Naive thymus-derived CD8-positive, alpha-beta T cell (primary cell): Measurements from ENCODE around the gene AVEN. TPM values are rescaled to one million over a fixed set of nuclear protein-coding genes. Genes with fewer than 3 reads are reported as not detected.
"Not testable (repeated sequence)": the region's sequence is repeated elsewhere in the genome, so short reads cannot be mapped to it uniquely, and the experiment has no call there.

ENCODE experiments used
- ATAC-seq, 2 donors: fragments of 150-1000 bp; cut with Tn5 transposase in 1 of 2; sonication (Bioruptor Pico), chemical (Tn5 transposase) in 1 of 2; 1 replicate in 1 of 2; 2 replicates in 1 of 2; pipeline ENCODE4 v1.10.0; 2021; ENCODE audit warnings: mild to moderate bottlenecking in 2 of 2, moderate library complexity in 2 of 2
- POLR2A ChIA-PET: fragments of 350-600 bp; sonication (Branson Sonifier 250); formaldehyde crosslinking; loops from one replicate; lab custom pipeline; 2021; ENCODE audit warnings: antibody characterized with exemption; lab: Charles Lee
- DNase-seq, 10 donors: peaks; one replicate each; pipeline versions ENCODE4 v3.0.0 to v3.0.0-alpha.2; 2020 to 2022
- H3K27ac Mint-ChIP-seq, 10 donors: one replicate each; pipeline ENCODE4 v1.8.0; 2020 to 2022; ENCODE audit warnings: mild to moderate bottlenecking in 10 of 10, mixed read lengths in 10 of 10, moderate library complexity in 4 of 10, inconsistent platforms in 1 of 10
- H3K27me3 Mint-ChIP-seq, 5 donors: one replicate each; pipeline ENCODE4 v1.8.0; 2021 to 2022; ENCODE audit warnings: mixed read lengths in 5 of 5
- H3K36me3 Mint-ChIP-seq, 3 donors: one replicate each; pipeline ENCODE4 v1.8.0; 2020 to 2022; ENCODE audit warnings: mixed read lengths in 3 of 3, mild to moderate bottlenecking in 2 of 3, inconsistent platforms in 1 of 3
- H3K4me1 Mint-ChIP-seq, 4 donors: one replicate each; pipeline ENCODE4 v1.8.0; 2021 to 2022; ENCODE audit warnings: mixed read lengths in 4 of 4
- H3K4me3 Mint-ChIP-seq, 10 donors: one replicate each; pipeline ENCODE4 v1.8.0; 2020 to 2022; ENCODE audit warnings: mild to moderate bottlenecking in 10 of 10, mixed read lengths in 10 of 10, moderate library complexity in 6 of 10, inconsistent platforms in 1 of 10
- H3K9me3 Mint-ChIP-seq, 9 donors: one replicate each; pipeline ENCODE4 v1.8.0; 2020 to 2022; ENCODE audit warnings: mixed read lengths in 9 of 9, mild to moderate bottlenecking in 3 of 9, inconsistent platforms in 1 of 9, moderate library complexity in 1 of 9
- polyA plus RNA-seq, 3 donors: library from polyadenylated mRNA; unstranded; fragments of 300-500 nt; fragmentation: Illumina TruSeq; gene quantifications; one replicate each; pipeline ENCODE4 v1.2.3, GENCODE V29; 2021
- total RNA-seq, 8 experiments: library from RNA in 2 of 8; stranded (reverse) in 2 of 8; gene quantifications; one replicate each; pipeline ENCODE4 v1.2.3 and lab custom pipeline; 2021 to 2026

The AVEN gene
- total and polyA plus RNA-seq, 5 experiments from 2014 or later, result 7.6 to 9.7 (median 8.8) TPM

GRCh38 chr15:34031987-34032760 lies 6.8 kb downstream of the AVEN start:
- ATAC-seq (no peak), DNase-seq (no peak)
- H3K27me3 Mint-ChIP-seq, result no peaks in the 10 kb centered on the region
- POLR2A ChIA-PET, result no interaction called here
- H3K27ac Mint-ChIP-seq, result no peak overlapping the region
- H3K36me3 Mint-ChIP-seq, result peaks cover 0 to 12% (median 0%) of the 10 kb centered on the region in 3 donors
- no peak overlapping the region for H3K4me3 Mint-ChIP-seq
- H3K4me1 Mint-ChIP-seq, result peaks cover 0 to 2% (median 0%) of the 10 kb centered on the region in 4 donors
- H3K9me3 Mint-ChIP-seq, result peaks cover 0 to 5% (median 0%) of the 10 kb centered on the region in 9 donors

- H3K4me3 Mint-ChIP-seq, result no peak overlapping the region
- no peaks in the 10 kb centered on the region for H3K4me1 Mint-ChIP-seq
- H3K9me3 Mint-ChIP-seq, result peaks cover 0 to 5% (median 0%) of the 10 kb centered on the region in 9 donors
- no peaks in the 10 kb centered on the region for H3K27me3 Mint-ChIP-seq
- no peak overlapping the region for H3K27ac Mint-ChIP-seq
- peaks cover 0 to 14% (median 0%) of the 10 kb centered on the region in 3 donors for H3K36me3 Mint-ChIP-seq
- POLR2A ChIA-PET, result no interaction called here
- no peak for DNase-seq
- ATAC-seq, result no peak
Observed at GRCh38 chr15:34027606-34028005, 11.4 kb downstream of the AVEN start.

GRCh38 chr15:34025252-34025651 lies 13.8 kb downstream of the AVEN start:
- peaks cover 0 to 16% (median 0%) of the 10 kb centered on the region in 3 donors for H3K36me3 Mint-ChIP-seq
- H3K9me3 Mint-ChIP-seq, result peaks cover 0 to 5% (median 0%) of the 10 kb centered on the region in 9 donors
- peak overlapping the region in 1 of 10 donors; percentile 61 for H3K27ac Mint-ChIP-seq
- ATAC-seq (no peak), DNase-seq (no peak)
- H3K27me3 Mint-ChIP-seq, result peaks cover 0 to 2% (median 0%) of the 10 kb centered on the region in 5 donors
- POLR2A ChIA-PET, result no interaction called here
- no peak overlapping the region for H3K4me3 Mint-ChIP-seq
- peaks cover 0 to 3% (median 0%) of the 10 kb centered on the region in 4 donors for H3K4me1 Mint-ChIP-seq

GRCh38 chr15:34023907-34024306 lies 15.1 kb downstream of the AVEN start:
- peaks cover 0 to 16% (median 0%) of the 10 kb centered on the region in 3 donors for H3K36me3 Mint-ChIP-seq
- H3K4me1 Mint-ChIP-seq, result peaks cover 0 to 5% (median 3%) of the 10 kb centered on the region in 4 donors
- ATAC-seq, result no peak
- H3K27ac Mint-ChIP-seq, result no peak overlapping the region
- no peak overlapping the region for H3K4me3 Mint-ChIP-seq
- DNase-seq, result no peak
- peaks cover 0 to 5% (median 0%) of the 10 kb centered on the region in 9 donors for H3K9me3 Mint-ChIP-seq
- H3K27me3 Mint-ChIP-seq, result peaks cover 0 to 2% (median 0%) of the 10 kb centered on the region in 5 donors
- POLR2A ChIA-PET, result no interaction called here

- POLR2A ChIA-PET, result no interaction called here
- H3K27me3 Mint-ChIP-seq, result peaks cover 0 to 2% (median 0%) of the 10 kb centered on the region in 5 donors
Observed at GRCh38 chr15:34019369-34019990, 19.5 kb downstream of the AVEN start.

GRCh38 chr15:34018738-34019137 lies 20.3 kb downstream of the AVEN start:
- Mint-ChIP-seq H3K4me3 (peak overlapping the region; percentile 52 to 82 (median 66)), H3K4me1 (peaks cover 12 to 18% (median 14%) of the 10 kb centered on the region in 4 donors), H3K27ac (peak overlapping the region in 8 of 10 donors; percentile 17 to 87 (median 76))
- H3K27me3 Mint-ChIP-seq, ATAC-seq, DNase-seq, H3K36me3 Mint-ChIP-seq, POLR2A ChIA-PET, H3K9me3 Mint-ChIP-seq: not testable (repeated sequence)

More at GRCh38 chr15:34019369-34019990, 19.5 kb downstream of the AVEN start:
- no peak for ATAC-seq
- Mint-ChIP-seq H3K36me3 (peaks cover 0 to 2% (median 0%) of the 10 kb centered on the region in 3 donors), H3K4me3 (no peak overlapping the region), H3K27ac (no peak overlapping the region), H3K9me3 (no peaks in the 10 kb centered on the region), H3K4me1 (peaks cover 12 to 18% (median 14%) of the 10 kb centered on the region in 4 donors)
- DNase-seq, result no peak

GRCh38 chr15:34018021-34018645 lies 20.9 kb downstream of the AVEN start:
- ATAC-seq (peak; percentile 65 to 88), DNase-seq (peak in 8 of 10 donors; percentile 25 to 85 (median 70))
- POLR2A ChIA-PET, result no interaction called here
- Mint-ChIP-seq H3K4me3 (peak overlapping the region; percentile 52 to 82 (median 66)), H3K36me3 (peaks cover 0 to 2% (median 0%) of the 10 kb centered on the region in 3 donors), H3K27ac (peak overlapping the region in 9 of 10 donors; percentile 4 to 87 (median 75)), H3K9me3 (no peaks in the 10 kb centered on the region), H3K27me3 (peaks cover 0 to 2% (median 0%) of the 10 kb centered on the region in 5 donors), H3K4me1 (peaks cover 12 to 18% (median 15%) of the 10 kb centered on the region in 4 donors)

- peaks cover 12 to 16% (median 14%) of the 10 kb centered on the region in 4 donors for H3K4me1 Mint-ChIP-seq
- DNase-seq (no peak), ATAC-seq (no peak)
- H3K27me3 Mint-ChIP-seq, result no peaks in the 10 kb centered on the region
- POLR2A ChIA-PET, result no interaction called here
- H3K9me3 Mint-ChIP-seq, result no peaks in the 10 kb centered on the region
- H3K36me3 Mint-ChIP-seq, result no peaks in the 10 kb centered on the region
- peak overlapping the region in 2 of 10 donors; percentile 2 to 35 for H3K27ac Mint-ChIP-seq
- H3K4me3 Mint-ChIP-seq, result no peak overlapping the region
Observed at GRCh38 chr15:34014556-34014955, 24.4 kb downstream of the AVEN start.

GRCh38 chr15:34013746-34014145 lies 25.3 kb downstream of the AVEN start:
- H3K27me3 Mint-ChIP-seq, result no peaks in the 10 kb centered on the region
- no peak overlapping the region for H3K4me3 Mint-ChIP-seq
- H3K9me3 Mint-ChIP-seq, result no peaks in the 10 kb centered on the region
- H3K36me3 Mint-ChIP-seq, result no peaks in the 10 kb centered on the region
- DNase-seq (no peak), ATAC-seq (no peak)
- POLR2A ChIA-PET, result no interaction called here
- peak overlapping the region in 1 of 10 donors; percentile 2 for H3K27ac Mint-ChIP-seq
- peaks cover 11 to 13% (median 12%) of the 10 kb centered on the region in 4 donors for H3K4me1 Mint-ChIP-seq

GRCh38 chr15:34012461-34013028 lies 26.5 kb downstream of the AVEN start:
- POLR2A ChIA-PET, result no interaction called here
- ATAC-seq (no peak), DNase-seq (no peak)
- Mint-ChIP-seq H3K4me3 (no peak overlapping the region), H3K27ac (no peak overlapping the region), H3K4me1 (peaks cover 0 to 10% (median 3%) of the 10 kb centered on the region in 4 donors), H3K36me3 (peaks cover 0 to 2% (median 0%) of the 10 kb centered on the region in 3 donors), H3K9me3 (no peaks in the 10 kb centered on the region), H3K27me3 (no peaks in the 10 kb centered on the region)

- Mint-ChIP-seq H3K27ac (peak overlapping the region in 1 of 10 donors; percentile 4), H3K36me3 (peaks cover 0 to 2% (median 0%) of the 10 kb centered on the region in 3 donors), H3K4me1 (peaks cover 0 to 7% (median 0%) of the 10 kb centered on the region in 4 donors), H3K4me3 (no peak overlapping the region), H3K27me3 (no peaks in the 10 kb centered on the region), H3K9me3 (no peaks in the 10 kb centered on the region)
- ATAC-seq, result no peak
- no peak for DNase-seq
- POLR2A ChIA-PET, result no interaction called here
Observed at GRCh38 chr15:34011481-34011880, 27.5 kb downstream of the AVEN start.

- DNase-seq, result no peak
- no peak overlapping the region for H3K4me3 Mint-ChIP-seq
- ATAC-seq, result no peak
- no peaks in the 10 kb centered on the region for H3K27me3 Mint-ChIP-seq
- H3K4me1 Mint-ChIP-seq, result peaks cover 0 to 5% (median 0%) of the 10 kb centered on the region in 4 donors
- peak overlapping the region in 1 of 10 donors; percentile 36 for H3K27ac Mint-ChIP-seq
- POLR2A ChIA-PET, result no interaction called here
- peaks cover 0 to 2% (median 0%) of the 10 kb centered on the region in 3 donors for H3K36me3 Mint-ChIP-seq
- H3K9me3 Mint-ChIP-seq, result no peaks in the 10 kb centered on the region
Observed at GRCh38 chr15:34010921-34011320, 28.1 kb downstream of the AVEN start.
